Left ventricle myocardium inferior (tissue), 1 donor: ENCODE data around the gene PBOV1. TPM values are rescaled to one million over a fixed set of nuclear protein-coding genes. Genes with fewer than 3 reads are reported as not detected.

Experiments
- DNase-seq: peaks from one replicate; pipeline ENCODE4 v3.0.0-alpha.2; 2020
- H3K27ac ChIP-seq: fragments of 200-600 bp; replicated peaks from 2 replicates; pipeline ENCODE4 v1.8.0; 2021
- H3K27me3 ChIP-seq: fragments of 200-600 bp; 2 replicates; pipeline ENCODE4 v1.8.0; 2021; ENCODE audit warnings: low read depth
- H3K36me3 ChIP-seq: fragments of 200-600 bp; 2 replicates; pipeline ENCODE4 v1.8.0; 2021
- H3K4me1 ChIP-seq: fragments of 200-600 bp; 2 replicates; pipeline ENCODE4 v1.8.0; 2021
- H3K4me3 ChIP-seq: fragments of 200-600 bp; 2 replicates; pipeline ENCODE4 v1.8.0; 2021; ENCODE audit warnings: mild to moderate bottlenecking, moderate library complexity
- H3K9me3 ChIP-seq: fragments of 200-600 bp; replicated peaks from 2 replicates; pipeline ENCODE4 v1.8.0; 2021
- intact Hi-C: fragments of 100-400 bp; cut with micrococcal nuclease; formaldehyde crosslinking; loops from one replicate; pipeline ENCODE4 v1.11.0; 2022
- total RNA-seq: library from RNA; stranded (reverse); fragmentation: NEBNext Ultra II Directional; extraction: Animal tissue kit (Norgen Biotek cat#: 25700); gene quantifications from one replicate; pipeline ENCODE4 v1.2.1, GENCODE V29; 2021
- TF ChIP-seq, protein P1 (sequence below): fragments of 200-600 bp; IDR thresholded peaks from 2 replicates; pipeline ENCODE4 v1.8.0; 2021; ENCODE audit warnings: antibody characterized with exemption, mild to moderate bottlenecking, borderline replicate concordance
- donor health status: DM: no; HTN: yes; CAD: no; lungs with severe emphysema.

The PBOV1 gene
- total RNA-seq, 1 donor from 2014 or later, result not detected

GRCh38 chr6:138205437-138206094 lies 12.7 kb downstream of the PBOV1 start:
- TF ChIP-seq, protein P1, sequence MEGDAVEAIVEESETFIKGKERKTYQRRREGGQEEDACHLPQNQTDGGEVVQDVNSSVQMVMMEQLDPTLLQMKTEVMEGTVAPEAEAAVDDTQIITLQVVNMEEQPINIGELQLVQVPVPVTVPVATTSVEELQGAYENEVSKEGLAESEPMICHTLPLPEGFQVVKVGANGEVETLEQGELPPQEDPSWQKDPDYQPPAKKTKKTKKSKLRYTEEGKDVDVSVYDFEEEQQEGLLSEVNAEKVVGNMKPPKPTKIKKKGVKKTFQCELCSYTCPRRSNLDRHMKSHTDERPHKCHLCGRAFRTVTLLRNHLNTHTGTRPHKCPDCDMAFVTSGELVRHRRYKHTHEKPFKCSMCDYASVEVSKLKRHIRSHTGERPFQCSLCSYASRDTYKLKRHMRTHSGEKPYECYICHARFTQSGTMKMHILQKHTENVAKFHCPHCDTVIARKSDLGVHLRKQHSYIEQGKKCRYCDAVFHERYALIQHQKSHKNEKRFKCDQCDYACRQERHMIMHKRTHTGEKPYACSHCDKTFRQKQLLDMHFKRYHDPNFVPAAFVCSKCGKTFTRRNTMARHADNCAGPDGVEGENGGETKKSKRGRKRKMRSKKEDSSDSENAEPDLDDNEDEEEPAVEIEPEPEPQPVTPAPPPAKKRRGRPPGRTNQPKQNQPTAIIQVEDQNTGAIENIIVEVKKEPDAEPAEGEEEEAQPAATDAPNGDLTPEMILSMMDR, result no peak
- no peak for DNase-seq
- Histone ChIP-seq H3K36me3 (no peaks in the 10 kb centered on the region), H3K27me3 (no peaks in the 10 kb centered on the region), H3K9me3 (no peaks in the 10 kb centered on the region), H3K4me3 (no peak overlapping the region), H3K4me1 (peaks cover 19% of the 10 kb centered on the region), H3K27ac (peak overlapping the region; percentile 59)
- intact Hi-C loops, result no loop called here

GRCh38 chr6:138204792-138205384 lies 13.4 kb downstream of the PBOV1 start:
- H3K27me3 ChIP-seq, result no peaks in the 10 kb centered on the region
- intact Hi-C loops, result no loop called here

GRCh38 chr6:138204303-138204702 lies 14.0 kb downstream of the PBOV1 start:
- Histone ChIP-seq H3K4me3 (no peak overlapping the region), H3K4me1 (peaks cover 19% of the 10 kb centered on the region), H3K9me3 (peaks cover 6% of the 10 kb centered on the region), H3K27ac (no peak overlapping the region), H3K27me3 (no peaks in the 10 kb centered on the region), H3K36me3 (no peaks in the 10 kb centered on the region)
- TF ChIP-seq, protein P1, result no peak
- intact Hi-C loops, result no loop called here
- no peak for DNase-seq

More at GRCh38 chr6:138204792-138205384, 13.4 kb downstream of the PBOV1 start:
- peaks cover 6% of the 10 kb centered on the region for H3K9me3 ChIP-seq
- TF ChIP-seq, protein P1, result no peak
- no peak overlapping the region for H3K4me3 ChIP-seq
- no peak for DNase-seq
- H3K27ac ChIP-seq, result no peak overlapping the region
- H3K36me3 ChIP-seq, result no peaks in the 10 kb centered on the region
- H3K4me1 ChIP-seq, result peaks cover 19% of the 10 kb centered on the region

DNA sequence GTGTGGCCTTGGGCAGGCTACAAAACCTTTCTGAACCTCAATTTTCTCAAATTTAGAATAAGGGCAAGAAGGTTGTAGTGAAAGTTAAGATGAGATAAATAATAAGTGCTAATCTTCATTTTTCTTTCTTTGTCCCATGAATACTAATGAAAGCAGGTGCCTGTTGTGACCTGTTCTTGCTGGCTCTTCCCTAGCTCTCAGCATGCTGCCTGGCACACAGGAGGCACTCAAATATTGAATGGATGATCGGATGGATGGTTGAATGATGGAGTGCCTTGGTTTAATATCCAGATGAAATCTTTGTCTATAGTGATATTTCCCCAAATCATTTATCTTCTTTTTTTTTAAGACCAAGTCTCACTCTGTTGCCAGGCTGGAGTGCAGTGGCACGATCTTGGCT lies 15.0 kb downstream of the PBOV1 start:
- no peaks in the 10 kb centered on the region for H3K36me3 ChIP-seq
- no peak for DNase-seq
- H3K27ac ChIP-seq, result no peak overlapping the region
- TF ChIP-seq, protein P1, result no peak
- peaks cover 19% of the 10 kb centered on the region for H3K4me1 ChIP-seq
- intact Hi-C loops, result no loop called here
- no peak overlapping the region for H3K4me3 ChIP-seq
- no peaks in the 10 kb centered on the region for H3K27me3 ChIP-seq
- peaks cover 6% of the 10 kb centered on the region for H3K9me3 ChIP-seq

DNA sequence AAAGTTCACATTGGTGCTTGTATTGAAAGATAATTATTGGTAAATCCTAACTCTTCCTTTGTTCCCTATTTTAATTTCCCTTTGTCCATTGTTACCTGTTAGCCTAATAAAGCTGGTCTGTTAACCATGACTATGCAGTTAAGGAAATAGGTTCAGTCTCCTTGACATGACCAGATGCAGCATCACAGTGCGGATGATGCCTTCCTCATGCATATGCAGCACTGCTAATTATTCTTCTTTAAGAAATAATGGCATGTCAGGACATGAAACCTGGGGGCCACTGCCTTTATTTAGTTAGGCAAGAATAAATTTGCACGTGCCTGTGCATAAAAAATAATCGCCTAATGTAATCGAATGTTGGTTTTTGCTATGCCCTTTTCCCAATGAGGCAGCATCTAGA lies 16.5 kb downstream of the PBOV1 start:
- no peak for DNase-seq
- Histone ChIP-seq H3K27ac (no peak overlapping the region), H3K4me3 (no peak overlapping the region), H3K36me3 (no peaks in the 10 kb centered on the region), H3K4me1 (peaks cover 13% of the 10 kb centered on the region), H3K27me3 (no peaks in the 10 kb centered on the region), H3K9me3 (peaks cover 6% of the 10 kb centered on the region)
- intact Hi-C loops, result no loop called here
- TF ChIP-seq, protein P1, result no peak
